ENCODE data around the gene NUP160. TPM values are rescaled to one million over a fixed set of nuclear protein-coding genes. Genes with fewer than 3 reads are reported as not detected.

NUP160 gene
- total RNA-seq, 1 experiment from 2014 or later = 172 TPM

- Histone ChIP-seq H3K9me3 (ENCODE audit: low read depth, low read length, poor library complexity, severe bottlenecking) (no peaks in the 10 kb centered on the region), H3K36me3 (ENCODE audit: insufficient read depth, low read length, poor library complexity, severe bottlenecking) (peaks cover 44% of the 10 kb centered on the region), H3K27me3 (replicated peaks; ENCODE audit: insufficient read depth, low read depth, low read length, poor library complexity) (no peaks in the 10 kb centered on the region), H3K4me1 (ENCODE audit: insufficient read depth, low read length, poor library complexity, severe bottlenecking) (peaks cover 13% of the 10 kb centered on the region), H3K27ac (ENCODE audit: low read depth, low read length, poor library complexity, severe bottlenecking) (peak overlapping the region; percentile 93), H3K4me3 (ENCODE audit: low read depth, low read length, poor library complexity, severe bottlenecking) (peak overlapping the region; percentile 62)
- no TSS peak for BruUV-seq (replicated peaks)
- POLR2A ChIA-PET (ENCODE audit: low non-redundant PET) = interaction anchor here (0.6 to 0.7 kb wide), 2 partner anchors 20 to 135 kb away, joined by 3 to 4 read pairs; no protein-coding TSS in a partner anchor
- DNase-seq (ENCODE audit: low spot score) = no peak
- TF ChIP-seq CTCF (conservative IDR thresholded peaks at IDR 0.05; ENCODE audit: low read depth, low read length) = no peak
- no peak for TF ChIP-seq EZH2 (IDR thresholded peaks at IDR 0.05; ENCODE audit: borderline replicate concordance, low read depth, low read length, poor library complexity, severe bottlenecking)
- CTCF ChIA-PET = no interaction called here
- intact Hi-C loops (cut with micrococcal nuclease; ENCODE audit: unreplicated experiment) = loop anchor here (5.0 kb wide), 2 partner anchors 205 to 580 kb away; partner anchors contain the start of gene MTCH2
Measured at GRCh38 chr11:47847537-47847891, 636 bp downstream of the NUP160 start.

DNA sequence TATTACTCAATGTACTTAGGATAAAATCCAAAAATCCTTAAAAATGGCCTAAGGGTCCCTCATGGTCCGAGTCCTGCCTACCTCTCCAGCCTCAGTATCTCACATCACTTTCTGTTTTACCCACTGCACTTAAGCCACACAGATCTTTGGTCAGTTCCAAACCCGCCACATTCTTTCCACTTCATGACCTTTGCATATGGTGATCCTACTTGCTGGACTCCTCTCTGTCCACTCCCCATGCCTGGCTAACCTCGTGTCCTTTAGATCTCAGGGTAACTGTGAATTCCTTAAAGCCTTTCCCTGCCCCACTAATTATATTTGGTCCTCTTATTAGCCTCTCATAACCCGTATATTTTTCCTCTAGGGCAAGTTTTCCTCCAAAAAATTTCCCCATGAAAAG lies 1.2 kb downstream of the NUP160 start:
- POLR2A ChIA-PET (ENCODE audit: low non-redundant PET) = interaction anchor here (0.7 kb wide), 1 partner anchor 20 kb away, joined by 3 read pairs; no protein-coding TSS in a partner anchor
- H3K4me3 ChIP-seq (ENCODE audit: low read depth, low read length, poor library complexity, severe bottlenecking) = peak overlapping the region; percentile 62

GRCh38 chr11:47843361-47844055 lies 4.6 kb downstream of the NUP160 start:
- Histone ChIP-seq H3K4me3 (ENCODE audit: low read depth, low read length, poor library complexity, severe bottlenecking) (no peak overlapping the region), H3K36me3 (ENCODE audit: insufficient read depth, low read length, poor library complexity, severe bottlenecking) (peaks cover 82% of the 10 kb centered on the region), H3K27me3 (replicated peaks; ENCODE audit: insufficient read depth, low read depth, low read length, poor library complexity) (no peaks in the 10 kb centered on the region), H3K4me1 (ENCODE audit: insufficient read depth, low read length, poor library complexity, severe bottlenecking) (peaks cover 13% of the 10 kb centered on the region), H3K9me3 (ENCODE audit: low read depth, low read length, poor library complexity, severe bottlenecking) (no peaks in the 10 kb centered on the region), H3K27ac (ENCODE audit: low read depth, low read length, poor library complexity, severe bottlenecking) (no peak overlapping the region)
- intact Hi-C loops (cut with micrococcal nuclease; ENCODE audit: unreplicated experiment) = no loop called here
- DNase-seq (ENCODE audit: low spot score) = no peak
- ChIA-PET CTCF (no interaction called here), POLR2A (ENCODE audit: low non-redundant PET) (interaction anchor here (0.5 kb wide), 1 partner anchor 76 kb away, joined by 3 read pairs; no protein-coding TSS in a partner anchor)
- no TSS peak for BruUV-seq (replicated peaks)
- TF ChIP-seq EZH2 (IDR thresholded peaks at IDR 0.05; ENCODE audit: borderline replicate concordance, low read depth, low read length, poor library complexity, severe bottlenecking) (no peak), CTCF (conservative IDR thresholded peaks at IDR 0.05; ENCODE audit: low read depth, low read length) (no peak)

More for the DNA sequence above, 1.2 kb downstream of the NUP160 start:
- intact Hi-C loops (cut with micrococcal nuclease; ENCODE audit: unreplicated experiment) = loop anchor here (5.0 kb wide), 2 partner anchors 205 to 580 kb away; partner anchors contain the start of gene MTCH2
- no peaks in the 10 kb centered on the region for H3K27me3 ChIP-seq (replicated peaks; ENCODE audit: insufficient read depth, low read depth, low read length, poor library complexity)
- peaks cover 13% of the 10 kb centered on the region for H3K4me1 ChIP-seq (ENCODE audit: insufficient read depth, low read length, poor library complexity, severe bottlenecking)
- H3K27ac ChIP-seq (ENCODE audit: low read depth, low read length, poor library complexity, severe bottlenecking) = peak overlapping the region; percentile 93
- BruUV-seq (replicated peaks) = TSS peak; percentile 59
- H3K36me3 ChIP-seq (ENCODE audit: insufficient read depth, low read length, poor library complexity, severe bottlenecking) = peaks cover 49% of the 10 kb centered on the region
- no peak for DNase-seq (ENCODE audit: low spot score)
- CTCF ChIA-PET = no interaction called here
- TF ChIP-seq EZH2 (IDR thresholded peaks at IDR 0.05; ENCODE audit: borderline replicate concordance, low read depth, low read length, poor library complexity, severe bottlenecking) = no peak
- no peak for TF ChIP-seq CTCF (conservative IDR thresholded peaks at IDR 0.05; ENCODE audit: low read depth, low read length)
- H3K9me3 ChIP-seq (ENCODE audit: low read depth, low read length, poor library complexity, severe bottlenecking) = no peaks in the 10 kb centered on the region
